ENCODE data around the gene RTBDN. TPM values are rescaled to one million over a fixed set of nuclear protein-coding genes. Genes with fewer than 3 reads are reported as not detected.

The RTBDN gene
- polyA plus RNA-seq, 1 donor from 2014 or later, result not detected

GRCh38 chr19:12787458-12787857 is 46.9 kb downstream of the RTBDN start:
- Mint-ChIP-seq H3K27ac (peak overlapping the region in 2 of 3 donors; percentile 90 to 100), H3K4me3 (peak overlapping the region in 2 of 4 donors; percentile 37 to 97), H3K4me1 (peaks cover 4 to 19% (median 13%) of the 10 kb centered on the region in 3 donors), H3K27me3 (no peaks in the 10 kb centered on the region), H3K9me3 (no peaks in the 10 kb centered on the region), H3K36me3 (no peaks in the 10 kb centered on the region)

- Mint-ChIP-seq H3K4me3 (peak overlapping the region in 2 of 4 donors; percentile 23 to 42), H3K27ac (peak overlapping the region in 2 of 3 donors; percentile 90 to 100), H3K4me1 (peaks cover 4 to 22% (median 17%) of the 10 kb centered on the region in 3 donors), H3K36me3 (no peaks in the 10 kb centered on the region), H3K27me3 (no peaks in the 10 kb centered on the region), H3K9me3 (no peaks in the 10 kb centered on the region)
These were observed 47.4 kb downstream of the RTBDN start for GRCh38 chr19:12786952-12787351.

- peaks cover 4 to 27% (median 23%) of the 10 kb centered on the region in 3 donors for H3K4me1 Mint-ChIP-seq
- H3K27me3 Mint-ChIP-seq, result no peaks in the 10 kb centered on the region
- H3K9me3 Mint-ChIP-seq, result no peaks in the 10 kb centered on the region
- H3K36me3 Mint-ChIP-seq, result no peaks in the 10 kb centered on the region
- peak overlapping the region in 1 of 4 donors; percentile 68 for H3K4me3 Mint-ChIP-seq
- H3K27ac Mint-ChIP-seq, result peak overlapping the region in 1 of 3 donors; percentile 89
These were observed 48.1 kb downstream of the RTBDN start for GRCh38 chr19:12786141-12786870.

- no peak overlapping the region for H3K4me3 Mint-ChIP-seq
- no peaks in the 10 kb centered on the region for H3K36me3 Mint-ChIP-seq
- H3K4me1 Mint-ChIP-seq, result peaks cover 4 to 26% (median 20%) of the 10 kb centered on the region in 3 donors
- H3K9me3 Mint-ChIP-seq, result no peaks in the 10 kb centered on the region
- H3K27ac Mint-ChIP-seq, result no peak overlapping the region
- H3K27me3 Mint-ChIP-seq, result no peaks in the 10 kb centered on the region
These were observed 48.8 kb downstream of the RTBDN start for GRCh38 chr19:12785431-12786031.

- Mint-ChIP-seq H3K9me3 (no peaks in the 10 kb centered on the region), H3K27ac (no peak overlapping the region), H3K27me3 (no peaks in the 10 kb centered on the region), H3K36me3 (no peaks in the 10 kb centered on the region), H3K4me1 (peaks cover 4 to 26% (median 20%) of the 10 kb centered on the region in 3 donors), H3K4me3 (no peak overlapping the region)
These were observed 49.4 kb downstream of the RTBDN start for GRCh38 chr19:12784871-12785430.

GRCh38 chr19:12784394-12784870 is 49.9 kb downstream of the RTBDN start:
- Mint-ChIP-seq H3K4me1 (peaks cover 4 to 26% (median 25%) of the 10 kb centered on the region in 3 donors), H3K27ac (no peak overlapping the region), H3K4me3 (no peak overlapping the region), H3K27me3 (no peaks in the 10 kb centered on the region), H3K9me3 (no peaks in the 10 kb centered on the region), H3K36me3 (no peaks in the 10 kb centered on the region)

- H3K36me3 Mint-ChIP-seq, result no peaks in the 10 kb centered on the region
- H3K9me3 Mint-ChIP-seq, result no peaks in the 10 kb centered on the region
- no peaks in the 10 kb centered on the region for H3K27me3 Mint-ChIP-seq
- H3K4me3 Mint-ChIP-seq, result peak overlapping the region in 3 of 4 donors; percentile 46 to 91 (median 89)
- H3K4me1 Mint-ChIP-seq, result peaks cover 2 to 29% (median 24%) of the 10 kb centered on the region in 3 donors
- no peak overlapping the region for H3K27ac Mint-ChIP-seq
These were observed 50.5 kb downstream of the RTBDN start for GRCh38 chr19:12783849-12784393.

- Mint-ChIP-seq H3K9me3 (no peaks in the 10 kb centered on the region), H3K27ac (no peak overlapping the region), H3K36me3 (no peaks in the 10 kb centered on the region), H3K4me1 (peaks cover 5 to 29% (median 25%) of the 10 kb centered on the region in 3 donors), H3K4me3 (peak overlapping the region; percentile 46 to 91 (median 74)), H3K27me3 (no peaks in the 10 kb centered on the region)
These were observed 51.0 kb downstream of the RTBDN start for GRCh38 chr19:12783291-12783848.

GRCh38 chr19:12782424-12783290 is 51.7 kb downstream of the RTBDN start:
- no peaks in the 10 kb centered on the region for H3K36me3 Mint-ChIP-seq
- peak overlapping the region; percentile 51 to 91 (median 87) for H3K4me3 Mint-ChIP-seq
- H3K9me3 Mint-ChIP-seq, result no peaks in the 10 kb centered on the region
- peaks cover 8 to 25% (median 25%) of the 10 kb centered on the region in 3 donors for H3K4me1 Mint-ChIP-seq
- H3K27me3 Mint-ChIP-seq, result no peaks in the 10 kb centered on the region
- H3K27ac Mint-ChIP-seq, result peak overlapping the region in 1 of 3 donors; percentile 77

GRCh38 chr19:12782174-12782423 is 52.3 kb downstream of the RTBDN start:
- Mint-ChIP-seq H3K4me3 (peak overlapping the region; percentile 51 to 88 (median 76)), H3K9me3 (no peaks in the 10 kb centered on the region), H3K36me3 (no peaks in the 10 kb centered on the region), H3K27me3 (no peaks in the 10 kb centered on the region), H3K4me1 (peaks cover 13 to 29% (median 27%) of the 10 kb centered on the region in 3 donors), H3K27ac (peak overlapping the region in 1 of 3 donors; percentile 77)

- Mint-ChIP-seq H3K4me3 (peak overlapping the region; percentile 21 to 93 (median 84)), H3K9me3 (no peaks in the 10 kb centered on the region), H3K36me3 (no peaks in the 10 kb centered on the region), H3K4me1 (peaks cover 13 to 29% (median 26%) of the 10 kb centered on the region in 3 donors), H3K27me3 (no peaks in the 10 kb centered on the region), H3K27ac (peak overlapping the region; percentile 92 to 97 (median 95))
These were observed 55.0 kb downstream of the RTBDN start for GRCh38 chr19:12779162-12779993.

GRCh38 chr19:12778905-12779161 is 55.5 kb downstream of the RTBDN start:
- Mint-ChIP-seq H3K4me1 (peaks cover 14 to 29% (median 26%) of the 10 kb centered on the region in 3 donors), H3K27me3 (no peaks in the 10 kb centered on the region), H3K4me3 (peak overlapping the region; percentile 82 to 96 (median 92)), H3K36me3 (no peaks in the 10 kb centered on the region), H3K9me3 (no peaks in the 10 kb centered on the region), H3K27ac (peak overlapping the region; percentile 92 to 97 (median 95))

- Mint-ChIP-seq H3K9me3 (no peaks in the 10 kb centered on the region), H3K4me3 (peak overlapping the region; percentile 82 to 96 (median 92)), H3K4me1 (peaks cover 20 to 29% (median 22%) of the 10 kb centered on the region in 3 donors), H3K36me3 (no peaks in the 10 kb centered on the region), H3K27ac (peak overlapping the region; percentile 92 to 97 (median 95)), H3K27me3 (no peaks in the 10 kb centered on the region)
These were observed 56.1 kb downstream of the RTBDN start for GRCh38 chr19:12778017-12778904.

All from IgD-negative memory B cell (primary cell).